HUES6 (cell line): ENCODE measurements around the gene PTPRD.

Experiments used
- H3K27ac ChIP-seq: 2 replicates; pipeline ENCODE4 v1.7.0; 2013; ENCODE audit warnings: low read depth, mild to moderate bottlenecking, low read length, inconsistent platforms
- H3K27me3 ChIP-seq: 2 replicates; pipeline ENCODE4 v1.6.1; 2013; ENCODE audit warnings: low read length; ENCODE audit not compliant: control insufficient read depth, insufficient read depth
- H3K36me3 ChIP-seq: 2 replicates; pipeline ENCODE4 v1.6.1; 2013; ENCODE audit warnings: low read length; ENCODE audit not compliant: control insufficient read depth, insufficient read depth
- H3K4me1 ChIP-seq: 2 replicates; pipeline ENCODE4 v1.6.1; 2013; ENCODE audit warnings: low read length; ENCODE audit not compliant: control insufficient read depth, insufficient read depth
- H3K4me3 ChIP-seq: 2 replicates; pipeline ENCODE4 v1.5.1; 2013; ENCODE audit warnings: low read depth, low read length
- H3K9ac ChIP-seq: one replicate; pipeline ENCODE4 v1.6.1; 2013; ENCODE audit warnings: mild to moderate bottlenecking, low read length
- H3K9me3 ChIP-seq: 2 replicates; pipeline ENCODE4 v1.6.1; 2013; ENCODE audit warnings: low read depth, low read length; ENCODE audit not compliant: control insufficient read depth, insufficient read depth

Gene PTPRD

DNA sequence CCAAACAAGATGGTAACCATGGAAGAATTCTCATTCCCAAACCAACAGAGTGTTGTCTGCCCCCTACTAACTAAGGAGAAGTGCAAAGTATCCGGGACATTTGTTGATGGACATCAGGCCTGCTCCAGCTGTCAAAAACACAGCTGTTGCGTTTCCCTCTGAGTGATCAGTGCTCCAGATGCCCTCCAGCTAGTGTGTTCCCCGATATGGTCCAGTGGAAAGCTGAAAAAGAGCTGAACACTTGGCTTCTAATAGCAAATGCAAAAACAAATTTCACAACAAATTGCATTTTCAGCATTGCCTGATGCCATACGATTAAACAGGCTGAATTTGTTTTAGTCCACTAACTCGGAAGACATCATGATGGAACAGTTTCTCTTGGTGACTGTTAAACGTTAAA is 1398.7 kb downstream of the PTPRD start:
- Histone ChIP-seq H3K9me3 (no peaks in the 10 kb centered on the region), H3K36me3 (no peaks in the 10 kb centered on the region), H3K4me3 (no peak overlapping the region), H3K4me1 (no peaks in the 10 kb centered on the region; the same call in 1 of the 2 replicates), H3K27ac (no peak overlapping the region), H3K9ac (no peak overlapping the region), H3K27me3 (no peaks in the 10 kb centered on the region)

DNA sequence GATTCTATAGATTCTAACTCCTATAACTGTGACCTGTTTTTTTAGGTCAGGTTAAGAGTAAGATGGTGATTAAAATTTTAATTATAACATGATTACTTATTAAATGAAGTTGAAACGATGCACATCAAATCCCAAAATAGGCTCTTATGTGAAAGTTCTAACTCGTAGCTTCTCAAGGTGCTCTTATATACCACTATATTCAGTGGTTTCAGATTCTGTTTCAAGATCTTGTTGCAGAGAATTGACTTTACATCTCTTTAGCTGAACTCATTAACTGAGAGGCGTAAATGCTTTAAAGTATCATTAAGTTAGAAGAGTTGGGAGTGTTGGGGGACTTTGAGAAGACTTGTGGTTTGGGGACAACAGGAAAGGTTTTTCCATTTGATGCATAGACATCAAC is 1399.8 kb downstream of the PTPRD start:
- Histone ChIP-seq H3K4me3 (no peak overlapping the region), H3K27me3 (no peaks in the 10 kb centered on the region), H3K36me3 (no peaks in the 10 kb centered on the region), H3K4me1 (no peaks in the 10 kb centered on the region; the same call in 1 of the 2 replicates), H3K9me3 (no peaks in the 10 kb centered on the region), H3K9ac (no peak overlapping the region), H3K27ac (no peak overlapping the region)

DNA sequence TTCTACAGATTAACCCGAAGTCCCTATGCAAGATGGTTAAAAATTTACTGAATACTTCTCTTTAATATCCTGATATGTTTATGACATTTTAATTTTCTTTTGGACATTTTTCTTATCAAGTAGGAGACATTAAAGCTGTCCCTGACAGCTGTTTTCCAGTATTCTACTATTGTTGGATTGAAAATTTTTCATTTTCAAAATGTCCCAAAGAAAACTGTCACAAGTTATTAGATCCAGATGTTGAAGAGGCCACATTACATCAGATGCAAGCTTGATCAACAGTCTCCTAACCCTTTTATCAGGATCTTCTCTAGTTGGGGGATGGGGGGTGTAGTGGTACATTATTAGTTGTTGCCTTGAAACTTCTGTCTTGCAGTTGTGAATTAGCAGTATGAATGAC is 1410.5 kb downstream of the PTPRD start:
- Histone ChIP-seq H3K27me3 (no peaks in the 10 kb centered on the region), H3K36me3 (no peaks in the 10 kb centered on the region), H3K9me3 (no peaks in the 10 kb centered on the region), H3K9ac (no peak overlapping the region), H3K4me1 (peaks cover 4% of the 10 kb centered on the region; the same call in 1 of the 2 replicates), H3K4me3 (no peak overlapping the region), H3K27ac (no peak overlapping the region)

- Histone ChIP-seq H3K9me3 (no peaks in the 10 kb centered on the region), H3K4me3 (no peak overlapping the region), H3K27me3 (no peaks in the 10 kb centered on the region), H3K4me1 (no peaks in the 10 kb centered on the region), H3K9ac (no peak overlapping the region), H3K27ac (no peak overlapping the region), H3K36me3 (no peaks in the 10 kb centered on the region)
Measured at GRCh38 chr9:9186086-9186485, 1426.7 kb downstream of the PTPRD start.

DNA sequence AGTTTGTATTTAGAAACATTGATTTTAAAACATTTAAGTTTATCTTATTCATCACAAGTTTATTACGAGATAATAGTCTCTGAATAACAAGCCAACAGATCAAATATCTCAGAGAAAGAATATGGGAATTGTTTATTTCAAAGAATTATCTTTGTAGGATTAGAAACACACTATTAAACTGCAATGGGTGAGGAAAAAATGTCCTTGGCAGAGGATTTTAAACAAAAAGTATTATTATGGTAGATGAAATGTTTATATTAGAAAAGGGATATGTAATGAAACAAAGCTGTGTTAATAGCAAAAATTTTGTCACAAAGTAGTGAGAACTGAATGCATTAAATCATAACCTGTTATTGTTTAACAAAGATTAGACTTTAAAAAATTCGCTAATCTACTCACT is 1430.4 kb downstream of the PTPRD start:
- Histone ChIP-seq H3K4me1 (peaks cover 8% of the 10 kb centered on the region; the same call in 1 of the 2 replicates), H3K9ac (no peak overlapping the region), H3K27me3 (no peaks in the 10 kb centered on the region), H3K27ac (no peak overlapping the region), H3K9me3 (no peaks in the 10 kb centered on the region), H3K4me3 (no peak overlapping the region), H3K36me3 (no peaks in the 10 kb centered on the region)

GRCh38 chr9:9177081-9177480 is 1435.7 kb downstream of the PTPRD start:
- Histone ChIP-seq H3K27ac (no peak overlapping the region), H3K4me1 (peaks cover 8% of the 10 kb centered on the region; the same call in 1 of the 2 replicates), H3K4me3 (no peak overlapping the region), H3K27me3 (no peaks in the 10 kb centered on the region), H3K9me3 (no peaks in the 10 kb centered on the region), H3K9ac (no peak overlapping the region), H3K36me3 (no peaks in the 10 kb centered on the region)

DNA sequence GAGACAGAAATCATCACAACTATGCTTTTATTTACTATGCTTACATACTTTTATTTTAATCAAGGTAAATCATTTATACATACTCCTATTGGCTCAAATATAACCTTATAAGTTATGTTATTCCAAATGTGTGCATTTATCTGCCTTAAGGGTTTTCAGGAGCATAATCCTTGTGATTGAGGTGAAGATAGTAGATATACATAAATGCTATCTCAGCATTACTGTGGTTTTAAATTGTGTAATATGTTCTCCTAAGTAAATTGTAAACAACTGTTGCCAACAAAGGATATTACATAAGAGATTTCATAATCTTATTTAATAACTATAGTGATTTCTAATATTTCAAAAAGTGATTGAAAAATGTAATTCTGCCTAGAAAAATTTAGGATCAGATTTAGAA is 1438.4 kb downstream of the PTPRD start:
- Histone ChIP-seq H3K9ac (no peak overlapping the region), H3K9me3 (no peaks in the 10 kb centered on the region), H3K27me3 (no peaks in the 10 kb centered on the region), H3K4me1 (peaks cover 8% of the 10 kb centered on the region; the same call in 1 of the 2 replicates), H3K27ac (no peak overlapping the region), H3K4me3 (no peak overlapping the region), H3K36me3 (no peaks in the 10 kb centered on the region)

DNA sequence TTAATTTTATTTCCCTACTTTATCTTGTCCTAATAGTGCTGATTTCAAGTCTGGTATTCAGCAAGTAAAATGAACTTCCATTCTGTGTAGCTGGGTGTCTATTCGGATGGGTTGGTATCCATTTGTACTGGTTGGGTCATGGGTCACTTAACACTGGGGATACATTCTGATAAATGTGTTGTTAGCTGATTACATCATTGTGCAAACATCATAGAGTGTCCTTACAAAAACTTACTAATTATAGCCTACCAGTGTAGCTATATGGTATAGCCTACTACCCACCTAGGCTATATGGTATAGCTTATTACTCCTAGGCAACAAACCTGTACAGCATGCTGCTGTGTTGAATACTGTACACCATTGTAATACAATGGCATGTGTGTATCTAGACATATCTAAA is 1439.5 kb downstream of the PTPRD start:
- Histone ChIP-seq H3K27me3 (no peaks in the 10 kb centered on the region), H3K9ac (no peak overlapping the region), H3K4me3 (no peak overlapping the region), H3K36me3 (no peaks in the 10 kb centered on the region), H3K9me3 (no peaks in the 10 kb centered on the region), H3K27ac (no peak overlapping the region), H3K4me1 (no peaks in the 10 kb centered on the region)

DNA sequence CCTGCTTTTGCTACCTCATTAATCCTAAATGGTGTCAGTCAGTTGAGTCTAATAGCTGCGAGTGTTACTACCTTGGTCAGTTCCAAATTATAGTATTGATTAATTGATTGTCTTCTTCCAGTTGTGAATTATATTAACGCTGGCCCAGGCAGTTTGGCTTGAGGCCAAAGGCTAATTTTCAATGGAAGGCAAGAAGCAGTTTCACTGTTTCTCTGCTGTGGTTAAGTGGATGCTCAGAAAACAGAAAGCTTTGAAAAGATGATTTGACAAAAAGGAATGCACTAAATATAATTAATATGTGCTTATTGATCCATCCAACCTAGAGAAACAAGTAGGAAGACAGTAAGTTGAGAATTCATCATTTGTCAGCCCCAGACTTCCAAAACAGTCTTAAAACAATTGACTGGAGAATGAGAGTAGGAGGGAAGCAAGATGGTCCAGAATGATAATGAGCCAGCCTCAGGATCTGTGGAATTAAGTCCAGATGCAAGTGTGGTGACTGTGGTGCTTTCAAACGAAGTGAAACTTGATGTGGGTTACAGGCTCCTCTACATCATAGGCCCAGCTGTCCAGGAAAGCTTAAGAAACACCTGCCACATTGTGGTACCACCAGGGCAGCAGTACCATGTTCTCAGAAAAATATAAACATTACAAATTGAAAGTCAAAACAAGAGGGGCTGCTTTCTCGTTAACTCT is 1442.2 kb downstream of the PTPRD start:
- H3K27ac ChIP-seq, result no peak overlapping the region
- no peaks in the 10 kb centered on the region for H3K27me3 ChIP-seq
- no peaks in the 10 kb centered on the region for H3K36me3 ChIP-seq
- no peaks in the 10 kb centered on the region for H3K4me1 ChIP-seq
- no peak overlapping the region for H3K9ac ChIP-seq
- H3K9me3 ChIP-seq, result no peaks in the 10 kb centered on the region
- H3K4me3 ChIP-seq, result no peak overlapping the region

DNA sequence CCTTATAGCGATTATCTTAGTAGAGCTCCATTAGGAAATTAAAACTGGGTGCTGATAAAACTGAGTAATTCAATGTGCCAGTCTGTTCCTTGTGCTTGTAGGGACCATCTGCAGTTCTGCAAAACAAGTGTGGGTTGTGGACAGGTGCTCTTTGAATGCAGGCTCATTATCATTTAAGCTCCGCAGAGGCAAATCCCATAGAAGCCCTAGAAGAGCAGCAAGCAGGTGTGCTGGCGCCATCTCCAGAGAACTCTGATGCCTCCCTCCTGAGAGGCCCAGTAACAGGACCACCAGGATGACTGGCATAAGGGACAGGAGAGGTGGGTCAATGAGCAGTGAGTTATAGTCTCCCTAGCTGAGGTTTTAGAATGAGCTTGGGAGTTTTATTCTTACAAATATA is 1470.8 kb downstream of the PTPRD start:
- no peaks in the 10 kb centered on the region for H3K9me3 ChIP-seq
- H3K27ac ChIP-seq, result no peak overlapping the region
- no peaks in the 10 kb centered on the region for H3K4me1 ChIP-seq
- no peak overlapping the region for H3K9ac ChIP-seq
- no peak overlapping the region for H3K4me3 ChIP-seq
- no peaks in the 10 kb centered on the region for H3K27me3 ChIP-seq
- no peaks in the 10 kb centered on the region for H3K36me3 ChIP-seq

- no peaks in the 10 kb centered on the region for H3K9me3 ChIP-seq
- H3K4me1 ChIP-seq, result no peaks in the 10 kb centered on the region
- H3K27me3 ChIP-seq, result no peaks in the 10 kb centered on the region
- no peak overlapping the region for H3K27ac ChIP-seq
- H3K36me3 ChIP-seq, result no peaks in the 10 kb centered on the region
- H3K9ac ChIP-seq, result no peak overlapping the region
- H3K4me3 ChIP-seq, result no peak overlapping the region
Measured at GRCh38 chr9:9133526-9133925, 1479.3 kb downstream of the PTPRD start.
